Hepatocyte (in vitro differentiated cells): ENCODE measurements around the gene UBE2E2.

Experiments used
- CTCF ChIP-seq: fragments of 200-600 bp; sonication (generic); IDR thresholded peaks from 2 replicates; pipeline ENCODE4 v1.5.1; 2016; ENCODE audit warnings: antibody characterized with exemption, mild to moderate bottlenecking; ENCODE audit not compliant: poor library complexity
- EZH2 ChIP-seq: fragments of 200-600 bp; sonication (generic); IDR thresholded peaks from 2 replicates; pipeline ENCODE4 v1.6.1; 2016; ENCODE audit warnings: antibody characterized with exemption, mild to moderate bottlenecking, borderline replicate concordance
- EZH2phosphoT487 ChIP-seq: fragments of 200-600 bp; sonication (generic); IDR thresholded peaks from one replicate; pipeline ENCODE4 v1.6.1; 2018; ENCODE audit warnings: antibody characterized with exemption, mild to moderate bottlenecking, low read depth, moderate library complexity; ENCODE audit not compliant: unreplicated experiment, severe bottlenecking

- TF ChIP-seq CTCF (no peak), EZH2 (no peak), EZH2phosphoT487 (no peak)
Measured at GRCh38 chr3:23492057-23492456, 288.9 kb downstream of the UBE2E2 start.
